Kidney (tissue), 14 donors: ENCODE results near the gene TLL1. TPM values are rescaled to one million over a fixed set of nuclear protein-coding genes. Genes with fewer than 3 reads are reported as not detected.

ENCODE experiments used
- DNase-seq, 5 donors: peaks; one replicate each; pipeline ENCODE4 v3.0.0-alpha.2; 2013 to 2020
- FAIRE-seq: peaks from 2 replicates; lab custom pipeline; 2012; peaks lifted over from hg19 to GRCh38; lab: Jason Lieb, UNC
- H3K27ac ChIP-seq, 2 donors: one replicate each; pipeline ENCODE4 v1.7.0; 2013; ENCODE audit warnings: low read depth in 2 of 2, low read length in 2 of 2, inconsistent platforms in 1 of 2
- H3K27me3 ChIP-seq: one replicate; pipeline ENCODE4 v1.7.1; 2013; ENCODE audit warnings: low read length, inconsistent platforms; ENCODE audit not compliant: control insufficient read depth, insufficient read depth
- H3K36me3 ChIP-seq, 3 donors: one replicate each; pipeline versions ENCODE4 v1.7.0 to v1.7.1; 2013; ENCODE audit warnings: low read length in 3 of 3, control low read depth in 1 of 3, inconsistent platforms in 1 of 3; ENCODE audit not compliant: insufficient read depth in 3 of 3, control insufficient read depth in 2 of 3
- H3K4me1 ChIP-seq, 3 donors: one replicate each; pipeline versions ENCODE4 v1.7.0 to v1.7.1; 2013; ENCODE audit warnings: low read length in 3 of 3, inconsistent platforms in 1 of 3, low read depth in 1 of 3; ENCODE audit not compliant: control insufficient read depth in 2 of 3, insufficient read depth in 2 of 3
- H3K4me3 ChIP-seq, 3 donors: one replicate each; pipeline versions ENCODE4 v1.7.0 to v1.8.1; 2013; ENCODE audit warnings: low read length in 3 of 3, control low read depth in 1 of 3, inconsistent platforms in 1 of 3
- H3K9ac ChIP-seq, 3 donors: one replicate each; pipeline versions ENCODE4 v1.7.0 to v1.7.1; 2013; ENCODE audit warnings: low read length in 3 of 3, control low read depth in 1 of 3, inconsistent platforms in 1 of 3
- H3K9me3 ChIP-seq, 3 donors: one replicate each; pipeline versions ENCODE4 v1.7.0 to v1.7.1; 2013; ENCODE audit warnings: low read length in 3 of 3, control low read depth in 1 of 3, inconsistent platforms in 1 of 3; ENCODE audit not compliant: control insufficient read depth in 2 of 3, insufficient read depth in 1 of 3
- CTCF ChIP-seq: IDR thresholded peaks from 3 replicates; pipeline ENCODE4 v1.5.1; 2012; ENCODE audit warnings: mild to moderate bottlenecking, moderate library complexity, borderline replicate concordance; ENCODE audit not compliant: insufficient read depth; ENCODE audit errors: extremely low read depth
- intact Hi-C: fragments of 100-400 bp; cut with DNase I; formaldehyde crosslinking; loops from one replicate; pipeline ENCODE4 v1.11.1; 2022
- polyA plus RNA-seq: library from polyadenylated mRNA; stranded (reverse); fragments of 350-450 nt; fragmentation: Illumina TruSeq; extraction: RNeasy Lipid Tissue Mini Kit (QIAGEN cat#74804); gene quantifications from one replicate; pipeline ENCODE4 v1.2.3, GENCODE V29; 2014; ENCODE audit warnings: low read depth, low replicate concordance; ENCODE audit not compliant: insufficient read depth
- total RNA-seq: library from RNA; stranded (reverse); fragmentation: NEBNext Ultra II Directional; extraction: Animal tissue kit (Norgen Biotek cat#: 25700); gene quantifications from one replicate; pipeline ENCODE4 v1.2.1, GENCODE V29; 2021
- donor health status: control.
- donor health status: control.
- donor health status: control.
- donor health status: control.
- donor health status: control.
- donor health status: DM: yes; HTN: yes; CAD: no.
- donor health status: Normal renal cell carcinoma (clear cell type).

TLL1 gene
- total and polyA plus RNA-seq, 2 donors from 2014 or later = 0.28 to 10.0 TPM

DNA sequence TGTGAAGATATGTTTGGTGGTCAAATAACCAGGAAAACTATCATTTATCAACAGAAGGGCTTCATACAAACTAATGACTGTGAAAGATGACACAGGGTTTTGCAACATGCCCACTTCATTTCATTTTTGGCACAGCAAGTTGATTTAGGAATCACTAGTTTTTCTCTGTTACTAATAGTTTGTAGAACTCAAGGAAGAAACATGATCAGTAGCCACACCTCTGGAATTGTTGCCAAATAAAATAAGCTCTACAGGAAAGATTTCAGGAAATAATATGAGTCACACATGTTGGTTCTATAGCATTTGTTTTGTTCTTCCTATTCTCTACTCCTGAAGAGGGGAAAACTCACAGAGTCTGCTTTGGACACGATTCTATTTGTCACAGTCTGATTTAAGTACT is 255.4 kb downstream of the TLL1 start:
- FAIRE-seq (no peak), DNase-seq (no peak)
- H3K27ac ChIP-seq = no peak overlapping the region
- no peak overlapping the region for H3K4me3 ChIP-seq
- H3K36me3 ChIP-seq = no peaks in the 10 kb centered on the region
- H3K9ac ChIP-seq = no peak overlapping the region
- no peaks in the 10 kb centered on the region for H3K4me1 ChIP-seq
- H3K27me3 ChIP-seq = no peaks in the 10 kb centered on the region
- TF ChIP-seq CTCF = no peak
- no peaks in the 10 kb centered on the region for H3K9me3 ChIP-seq
- intact Hi-C loops = no loop called here

- no peak overlapping the region for H3K9ac ChIP-seq
- no peak overlapping the region for H3K4me3 ChIP-seq
- intact Hi-C loops = no loop called here
- H3K9me3 ChIP-seq = no peaks in the 10 kb centered on the region
- no peaks in the 10 kb centered on the region for H3K4me1 ChIP-seq
- no peaks in the 10 kb centered on the region for H3K36me3 ChIP-seq
- no peak for DNase-seq
- H3K27ac ChIP-seq = no peak overlapping the region
- FAIRE-seq = no peak
- no peaks in the 10 kb centered on the region for H3K27me3 ChIP-seq
- no peak for TF ChIP-seq CTCF
Measured at GRCh38 chr4:166134285-166134684, 261.2 kb downstream of the TLL1 start.

GRCh38 chr4:166140951-166141350 is 267.9 kb downstream of the TLL1 start:
- Histone ChIP-seq H3K9ac (no peak overlapping the region), H3K9me3 (no peaks in the 10 kb centered on the region), H3K4me1 (no peaks in the 10 kb centered on the region), H3K4me3 (no peak overlapping the region), H3K27ac (no peak overlapping the region), H3K36me3 (no peaks in the 10 kb centered on the region), H3K27me3 (no peaks in the 10 kb centered on the region)
- FAIRE-seq (no peak), DNase-seq (no peak)
- no peak for TF ChIP-seq CTCF
- intact Hi-C loops = no loop called here

DNA sequence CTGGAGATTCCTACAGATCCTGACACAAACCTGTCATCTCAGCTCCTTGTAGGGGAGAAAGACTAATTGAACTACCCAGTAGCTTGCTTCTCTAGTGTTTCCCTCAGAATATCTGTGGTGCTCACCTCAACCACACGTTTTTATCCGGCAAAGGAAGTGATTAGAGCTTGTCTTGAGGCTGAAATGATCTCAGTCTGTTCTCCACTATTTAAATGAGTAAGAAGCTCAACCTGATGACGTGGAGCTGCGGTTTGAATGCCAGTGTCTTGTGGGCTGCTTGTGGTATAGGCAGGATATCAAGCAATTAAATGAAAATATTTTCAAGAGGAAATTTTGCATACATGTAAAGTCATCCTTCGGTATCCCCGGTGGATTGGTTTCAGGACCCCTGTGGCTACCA is 270.2 kb downstream of the TLL1 start:
- H3K4me3 ChIP-seq = no peak overlapping the region
- FAIRE-seq (no peak), DNase-seq (no peak)
- H3K9me3 ChIP-seq = no peaks in the 10 kb centered on the region
- no peaks in the 10 kb centered on the region for H3K4me1 ChIP-seq
- H3K27me3 ChIP-seq = no peaks in the 10 kb centered on the region
- no peaks in the 10 kb centered on the region for H3K36me3 ChIP-seq
- intact Hi-C loops = no loop called here
- H3K27ac ChIP-seq = no peak overlapping the region
- H3K9ac ChIP-seq = no peak overlapping the region
- TF ChIP-seq CTCF = no peak
